GM21717 (cell line): ENCODE data around the gene MORN3.
A peak's percentile ranks its signal among the peaks of the same experiment; 100 is the strongest.
"Not testable (repeated sequence)": the region's sequence is repeated elsewhere in the genome, so short reads cannot be mapped to it uniquely, and the experiment has no call there.

Source experiments
- ATAC-seq: cut with Tn5 transposase; IDR thresholded peaks from one replicate; pipeline ENCODE4 v1.9.1; 2021; ENCODE audit warnings: mild to moderate bottlenecking, moderate library complexity; ENCODE audit not compliant: unreplicated experiment

The MORN3 gene, protein sequence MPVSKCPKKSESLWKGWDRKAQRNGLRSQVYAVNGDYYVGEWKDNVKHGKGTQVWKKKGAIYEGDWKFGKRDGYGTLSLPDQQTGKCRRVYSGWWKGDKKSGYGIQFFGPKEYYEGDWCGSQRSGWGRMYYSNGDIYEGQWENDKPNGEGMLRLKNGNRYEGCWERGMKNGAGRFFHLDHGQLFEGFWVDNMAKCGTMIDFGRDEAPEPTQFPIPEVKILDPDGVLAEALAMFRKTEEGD

DNA sequence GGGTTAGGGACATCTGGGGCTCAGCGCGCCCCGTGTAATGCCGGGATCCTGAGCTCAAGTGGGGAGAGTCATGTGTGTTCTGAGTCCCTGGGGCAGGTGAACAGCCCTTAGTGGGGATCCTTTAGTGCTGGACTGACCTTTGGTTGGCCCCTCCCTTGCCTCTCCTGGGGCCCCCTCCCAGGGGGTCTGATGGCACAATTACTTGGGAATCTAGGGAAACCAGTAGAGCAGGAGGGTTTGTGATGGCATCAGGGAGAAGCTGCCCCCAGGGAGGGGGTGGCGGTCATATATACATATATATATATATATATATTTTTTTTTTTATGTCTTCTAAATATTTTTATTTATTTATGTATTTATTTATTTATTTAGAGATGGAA lies at the start of gene MORN3:
Gene MORN3 (minus strand): TSS at position 134 of the 380 bp plus-strand sequence. CDS start 171 bp downstream, outside the sequence.
- ATAC-seq = no peak

DNA sequence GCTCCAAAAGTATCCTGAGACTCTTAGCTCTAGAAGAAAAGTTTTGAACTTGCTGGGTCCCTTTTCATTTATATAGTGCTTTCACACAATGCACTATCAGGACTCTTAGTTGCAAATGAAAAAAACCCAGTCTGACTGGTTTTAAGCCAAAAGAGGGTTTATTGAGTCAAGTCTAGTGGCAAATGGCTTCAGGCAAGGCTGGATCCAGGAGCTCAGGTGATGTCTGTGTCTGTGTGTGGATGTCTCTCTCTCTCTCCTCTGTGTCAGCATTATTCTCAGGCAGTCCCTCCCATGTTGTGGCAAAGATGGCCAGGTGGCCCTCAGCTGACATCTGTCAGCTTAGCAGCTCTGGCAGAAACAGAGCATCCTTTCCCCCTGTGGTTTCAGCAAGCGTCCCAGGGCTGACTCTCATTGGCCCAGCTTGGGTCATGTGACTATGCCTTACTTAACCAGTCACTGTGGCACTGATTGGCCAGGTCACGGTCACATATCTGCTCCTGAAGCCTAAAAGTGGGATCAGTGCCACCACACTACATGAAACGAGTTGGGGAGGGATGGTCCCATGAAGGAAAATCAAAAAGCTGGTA lies 49.3 kb upstream of the MORN3 start:
- no peak for ATAC-seq

DNA sequence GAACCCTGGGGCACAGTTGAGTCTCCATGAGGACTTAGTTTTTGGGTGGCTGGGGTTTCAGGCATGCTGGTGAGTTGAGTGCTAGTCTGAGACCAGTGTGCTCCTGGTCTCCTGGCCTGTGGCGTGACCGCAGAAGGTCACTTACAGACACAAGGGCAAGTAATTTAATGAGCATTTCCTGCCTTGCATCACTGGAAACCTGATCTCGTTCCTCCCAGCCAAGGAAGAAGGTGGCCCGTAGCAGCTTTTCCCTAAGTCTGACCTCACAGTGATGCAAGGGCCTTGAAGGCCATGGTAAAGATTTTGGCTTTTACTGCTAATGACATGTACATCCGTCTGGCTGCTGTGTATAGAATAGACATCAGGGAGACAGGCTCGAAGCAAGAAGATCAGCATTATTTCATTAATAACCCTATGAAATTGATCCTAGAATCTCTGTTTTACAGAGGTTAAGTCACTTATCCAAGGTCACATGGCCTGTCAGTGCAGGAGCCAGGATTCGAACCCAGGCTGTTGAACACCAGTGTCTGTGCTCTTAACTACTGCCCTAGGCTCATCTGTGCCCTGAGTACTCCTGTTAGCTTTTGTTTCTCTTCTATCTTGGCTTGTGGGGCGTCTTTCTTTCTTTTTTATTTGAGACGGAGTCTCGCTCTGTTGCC lies 47.7 kb upstream of the MORN3 start:
- no peak for ATAC-seq

DNA sequence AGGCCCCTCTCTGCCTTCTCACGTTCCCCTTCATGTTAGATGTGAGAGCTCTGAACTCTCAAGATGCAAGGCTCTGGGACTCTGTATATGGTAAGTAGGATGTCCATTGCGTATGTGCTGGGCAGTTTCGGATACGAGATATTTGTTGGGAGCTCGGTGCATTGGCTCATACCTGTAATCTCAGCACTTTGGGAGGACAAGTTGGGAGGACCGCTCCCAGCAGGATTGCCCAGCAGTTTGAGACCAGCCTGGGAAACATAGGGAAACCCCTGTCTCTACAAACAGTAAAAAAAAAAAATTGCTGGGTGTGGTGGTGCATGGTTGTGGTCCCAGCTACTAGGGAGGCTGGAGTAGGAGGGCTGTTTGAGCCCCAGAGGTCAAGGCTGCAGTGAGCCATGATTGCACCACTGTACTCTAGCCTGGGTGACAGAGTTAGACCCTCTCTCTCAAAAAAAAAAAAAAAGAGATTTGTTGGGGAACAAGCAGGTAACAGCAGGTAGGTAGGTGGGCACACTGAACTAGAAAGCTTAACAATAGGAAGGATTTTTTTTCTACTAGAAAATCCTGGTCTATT lies 46.5 kb upstream of the MORN3 start:
- no peak for ATAC-seq

DNA sequence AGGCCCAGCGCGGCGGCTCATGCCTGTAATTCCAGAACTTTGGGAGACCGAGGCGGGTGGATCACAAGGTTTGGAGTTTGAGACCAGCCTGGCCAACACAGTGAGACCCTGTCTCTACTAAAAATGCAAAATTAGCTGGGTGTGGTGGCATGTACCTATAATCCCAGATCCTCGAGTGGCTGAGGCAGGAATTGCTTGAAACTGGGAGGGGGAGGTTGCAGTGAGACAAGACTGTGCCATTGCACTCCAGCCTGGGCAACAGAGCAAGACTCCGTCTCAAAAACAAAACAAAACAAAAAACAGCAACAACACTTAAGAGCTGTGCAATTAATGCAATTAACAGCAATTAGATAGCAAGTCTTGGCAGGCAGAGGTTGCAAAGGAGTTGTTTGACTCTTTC lies 45.6 kb upstream of the MORN3 start:
- not testable (repeated sequence) for ATAC-seq

DNA sequence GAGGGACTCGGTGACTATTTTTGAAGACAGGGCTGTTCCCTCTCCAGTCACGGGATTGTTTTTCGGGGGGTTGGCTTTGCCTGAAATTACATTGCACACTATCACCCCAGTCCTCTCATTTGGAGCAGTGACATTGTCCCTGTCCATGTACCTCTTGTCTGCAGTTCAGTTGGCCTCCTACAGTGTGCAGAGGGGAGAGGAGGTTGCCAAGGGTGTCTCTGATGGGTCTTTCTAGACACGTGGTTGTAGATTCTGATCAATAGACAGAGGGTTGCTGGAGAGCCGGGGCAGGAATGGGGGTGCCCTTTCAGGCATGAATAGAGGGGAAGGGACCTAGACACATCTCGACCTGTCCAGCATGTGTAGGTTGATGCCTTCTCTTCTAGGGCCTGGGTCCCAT lies 44.3 kb upstream of the MORN3 start:
- ATAC-seq = no peak

DNA sequence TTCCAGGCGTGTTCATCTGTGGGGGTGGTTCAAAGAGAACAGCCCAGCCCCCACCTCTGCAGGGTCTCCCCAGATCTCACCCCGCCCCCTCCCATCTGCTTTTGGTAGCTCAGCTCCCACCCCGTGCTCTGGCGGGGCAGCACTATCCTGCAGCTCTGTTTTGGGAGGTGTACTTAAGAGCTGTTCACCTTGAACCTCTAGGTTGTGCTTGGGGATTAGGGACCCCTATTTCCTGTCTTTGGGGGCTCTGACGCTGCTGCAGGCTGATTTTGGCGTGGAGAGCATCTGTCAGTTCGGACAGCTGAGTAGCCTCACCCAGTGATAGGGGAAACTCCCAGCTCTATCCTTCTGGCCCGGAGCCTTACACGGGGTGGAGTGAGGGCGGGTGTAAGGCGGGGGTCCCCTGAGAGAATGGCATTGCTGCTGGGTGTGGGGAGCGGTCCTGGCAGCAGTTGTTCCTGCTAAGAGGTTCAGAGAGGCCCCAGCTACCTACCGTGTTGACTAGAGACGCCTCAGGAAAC lies 43.9 kb upstream of the MORN3 start:
- peak; percentile 3 for ATAC-seq

DNA sequence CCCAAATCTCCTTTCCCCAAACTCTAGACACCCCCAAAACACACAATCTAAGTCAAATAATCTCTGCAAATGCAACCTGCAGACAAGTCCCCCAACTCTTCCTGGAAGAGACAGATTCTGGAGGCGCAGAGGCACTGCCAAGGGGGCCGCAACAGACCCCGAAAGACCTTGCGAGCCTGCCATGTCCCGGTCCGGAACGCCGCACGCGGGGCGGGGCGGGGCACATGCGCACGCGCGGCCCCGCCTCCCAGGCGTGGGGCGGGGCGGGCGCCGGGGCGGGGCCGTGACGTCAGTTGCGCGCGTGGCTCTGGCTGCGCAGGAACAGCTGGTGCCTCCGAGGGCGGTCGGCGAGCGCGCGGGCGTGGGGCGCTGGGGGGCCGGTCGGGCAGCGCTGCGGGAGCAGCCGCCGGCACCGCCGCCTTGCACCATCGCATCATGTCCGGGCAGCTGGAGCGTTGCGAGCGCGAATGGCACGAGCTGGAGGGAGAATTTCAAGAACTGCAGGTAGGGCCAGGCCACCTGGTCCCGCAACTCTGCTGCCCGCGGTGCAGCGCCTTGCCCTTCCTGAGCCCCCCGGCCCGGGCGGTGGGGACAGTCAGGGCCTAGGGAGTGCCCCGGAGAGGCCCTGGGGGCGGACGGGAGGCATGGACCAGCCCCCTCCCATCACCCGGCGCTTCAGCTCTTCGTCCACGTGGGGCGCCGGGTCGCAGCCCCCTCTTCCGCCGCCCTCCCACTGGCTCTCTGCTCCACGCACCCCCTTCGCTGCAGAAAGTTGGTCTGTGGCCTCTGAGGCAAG lies 43.2 kb upstream of the MORN3 start, which contains the start of gene TMEM120B:
Gene TMEM120B (plus strand): TSS at position 292 of the 796 bp plus-strand sequence. CDS start 144 bp downstream, at position 436.
- ATAC-seq = peak; percentile 65

DNA sequence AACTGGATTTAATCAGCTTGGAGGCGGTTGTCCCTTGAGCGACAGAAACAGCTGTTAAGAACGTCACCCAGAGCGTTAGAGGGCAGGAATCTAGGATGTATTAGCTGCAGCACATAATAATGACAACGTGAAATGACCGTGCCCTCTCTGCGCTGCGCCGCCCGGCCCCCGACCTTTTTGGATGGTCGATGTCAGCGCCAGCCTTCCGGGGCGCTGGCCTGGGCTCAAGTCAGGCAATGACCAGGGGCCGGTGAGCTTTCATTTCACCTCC lies 42.7 kb upstream of the MORN3 start:
- peak; percentile 33 for ATAC-seq

DNA sequence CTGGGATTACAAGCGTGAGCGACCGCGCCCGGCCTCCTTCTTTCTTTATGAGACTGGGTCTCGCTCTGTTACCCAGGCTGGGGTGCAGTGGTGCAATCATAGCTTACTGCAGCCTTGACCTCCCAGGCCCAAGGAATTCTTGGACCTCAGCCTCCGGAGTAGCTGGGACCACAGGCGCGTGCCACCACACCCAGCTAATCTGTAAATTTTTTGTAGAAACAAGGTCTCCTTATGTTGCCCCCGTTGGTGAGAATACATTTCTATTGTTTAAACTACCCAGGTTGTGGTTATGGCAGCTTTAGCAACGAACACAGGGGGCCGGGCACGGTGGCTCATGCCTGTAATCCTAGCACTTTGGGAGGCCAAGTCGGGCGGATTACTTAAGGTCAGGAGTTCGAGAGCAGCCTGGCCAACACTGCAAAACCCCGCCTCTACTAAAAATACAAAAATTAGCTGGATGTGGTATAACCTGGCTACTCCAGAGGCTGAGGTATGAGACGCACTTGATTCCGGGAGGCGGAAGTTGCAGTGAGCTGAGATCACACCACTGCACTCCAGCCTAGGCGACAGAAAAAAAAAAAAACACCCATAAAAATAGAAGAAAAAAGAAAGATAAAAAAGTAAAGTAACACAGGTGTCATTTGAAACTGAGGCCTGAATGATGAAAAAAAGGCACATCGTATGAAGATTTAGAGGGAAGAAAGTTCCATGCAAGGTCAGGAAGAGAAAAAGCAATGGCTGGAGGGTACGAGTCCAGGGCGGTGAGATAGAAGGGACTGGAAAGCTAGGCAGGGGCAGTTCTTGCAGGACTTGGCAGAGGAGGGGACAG lies 42.1 kb upstream of the MORN3 start:
- ATAC-seq = no peak

DNA sequence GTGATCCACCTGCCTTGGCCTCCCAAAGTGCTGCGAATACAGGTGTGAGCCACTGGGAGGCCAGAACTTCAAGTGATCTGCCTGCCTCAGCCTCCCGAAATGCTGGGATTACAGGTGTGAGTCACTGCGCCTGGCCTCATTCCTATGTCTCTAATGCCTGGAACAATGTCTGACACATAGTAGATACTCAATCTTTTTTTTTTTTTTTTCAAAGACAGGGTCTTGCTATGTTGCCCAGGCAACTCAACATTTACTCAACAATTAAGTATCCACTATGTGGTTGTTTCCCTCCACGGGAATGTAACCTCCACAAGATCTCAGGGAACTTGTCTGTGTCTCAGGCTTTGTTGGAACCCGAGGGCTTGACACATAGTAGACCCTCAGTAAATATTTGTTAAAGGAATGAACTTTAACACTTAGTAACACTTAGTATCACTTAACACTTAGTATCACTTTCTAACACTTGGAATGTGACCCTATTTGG lies 40.1 kb upstream of the MORN3 start:
- no peak for ATAC-seq

DNA sequence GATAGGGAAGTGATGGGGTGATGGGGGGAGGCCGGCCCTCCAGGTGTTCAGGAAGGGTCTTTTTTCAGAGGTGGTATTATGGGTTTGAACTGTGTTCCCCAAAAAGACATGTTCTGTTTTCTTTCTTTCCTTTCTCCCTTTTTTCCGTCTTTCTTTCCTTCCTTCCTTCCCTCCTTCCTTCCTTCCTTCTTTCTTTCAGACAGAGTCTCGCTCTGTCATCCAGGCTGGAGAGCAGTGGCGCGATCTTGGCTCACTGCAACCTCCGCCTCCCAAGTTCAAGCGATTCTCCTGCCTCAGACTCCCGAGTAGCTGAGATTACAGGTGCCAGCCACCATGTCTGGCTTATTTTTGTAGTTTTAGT lies 39.6 kb upstream of the MORN3 start:
- not testable (repeated sequence) for ATAC-seq

DNA sequence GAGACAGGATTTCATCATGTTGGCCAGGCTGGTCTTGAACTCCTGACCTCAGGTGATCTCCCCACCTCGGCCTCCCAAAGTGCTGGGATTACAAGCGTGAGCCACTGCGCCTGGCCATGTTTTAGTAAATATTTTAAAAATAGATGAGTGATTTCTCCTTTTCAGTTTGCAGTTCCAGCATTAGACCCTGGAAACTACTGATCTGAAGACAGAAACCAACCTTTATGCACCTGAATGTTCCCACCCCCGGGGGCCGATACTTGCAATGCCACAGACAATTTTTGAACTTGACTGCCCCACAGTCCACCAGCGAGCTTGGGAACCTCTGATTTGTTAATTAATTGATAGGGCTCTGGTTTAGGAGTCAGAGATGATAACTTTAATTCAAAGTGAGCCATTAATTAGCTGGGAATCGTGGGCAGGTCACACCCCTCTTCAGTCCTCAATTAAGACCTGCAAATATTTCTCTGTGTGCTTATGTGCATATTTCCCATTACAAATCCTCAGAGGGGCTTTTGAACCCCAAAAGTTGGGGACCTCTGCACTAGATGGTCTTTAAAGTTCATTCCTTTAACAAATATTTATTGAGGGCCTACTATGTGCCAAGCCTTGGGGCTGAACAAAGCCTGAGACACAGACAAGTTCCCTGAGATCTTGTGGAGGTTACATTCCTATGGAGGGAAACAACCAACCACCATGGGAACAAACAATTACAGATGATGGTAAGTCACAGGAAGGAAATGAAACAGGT lies 39.0 kb upstream of the MORN3 start:
- no peak for ATAC-seq

DNA sequence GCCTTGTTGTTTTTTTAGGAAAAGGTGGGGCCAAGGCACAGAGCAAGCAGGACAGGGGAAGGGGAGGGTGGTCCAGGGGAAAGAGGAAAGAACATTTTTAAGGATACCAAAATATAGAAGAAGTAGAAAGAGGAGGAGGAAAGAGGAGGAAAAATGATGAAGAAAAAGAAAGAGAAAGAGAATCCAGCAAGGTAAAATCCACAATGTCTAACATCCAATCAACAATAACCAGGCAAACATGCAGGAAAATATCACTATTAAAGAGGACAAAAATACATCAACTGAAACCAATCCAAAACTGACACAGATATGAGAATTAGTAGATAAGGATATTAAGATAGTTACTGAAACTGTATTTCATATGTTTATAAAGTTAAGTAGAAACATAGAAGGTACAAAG lies 36.1 kb upstream of the MORN3 start:
- ATAC-seq = no peak

DNA sequence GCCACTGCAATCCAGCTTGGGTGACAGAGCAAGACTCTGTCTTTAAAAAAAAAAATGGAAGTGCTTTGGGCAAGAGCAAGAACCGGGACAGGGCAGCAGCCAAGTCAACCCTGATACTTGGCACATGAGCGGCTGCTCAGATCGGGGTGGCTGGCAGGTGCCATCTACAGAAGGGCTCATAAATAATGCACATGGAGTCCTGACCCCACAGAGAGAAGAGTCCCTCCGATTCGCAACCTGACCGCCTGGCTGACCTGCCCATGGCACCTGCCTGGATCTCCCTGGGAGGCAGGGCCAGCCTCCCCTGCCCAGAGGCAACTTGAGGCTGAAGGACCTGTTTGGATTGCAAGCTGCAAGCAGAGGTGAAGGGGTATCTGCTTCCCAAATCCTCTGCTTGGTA lies 33.5 kb upstream of the MORN3 start:
- no peak for ATAC-seq

DNA sequence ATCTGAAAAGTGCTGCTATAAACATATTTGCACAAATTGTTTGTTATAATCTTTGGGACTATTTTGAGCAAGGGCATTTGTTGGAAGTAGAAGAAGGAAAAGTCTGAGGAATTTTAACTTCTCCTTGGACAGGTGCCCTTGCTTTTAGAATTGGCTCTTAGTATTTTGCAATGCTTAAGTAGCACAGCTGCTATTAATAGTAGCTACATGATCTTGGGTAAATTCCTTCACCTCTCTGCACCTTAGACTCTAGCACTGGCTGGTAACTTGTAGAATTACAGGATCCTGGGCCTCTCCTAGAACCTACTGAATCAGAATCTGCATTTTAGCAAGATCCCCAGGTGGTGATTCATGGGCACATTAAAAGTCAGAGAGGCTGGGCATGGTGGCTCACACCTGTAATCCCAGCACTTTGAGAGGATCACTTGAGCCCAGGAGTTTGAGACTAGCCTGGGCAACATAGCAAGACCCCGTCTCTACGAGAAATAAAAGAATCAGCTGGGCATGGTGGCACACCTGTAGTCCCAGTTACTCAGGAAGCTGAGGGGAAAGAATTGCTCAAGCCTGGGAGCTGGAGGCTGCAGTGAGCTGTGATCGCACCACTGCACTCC lies 32.3 kb upstream of the MORN3 start:
- no peak for ATAC-seq

DNA sequence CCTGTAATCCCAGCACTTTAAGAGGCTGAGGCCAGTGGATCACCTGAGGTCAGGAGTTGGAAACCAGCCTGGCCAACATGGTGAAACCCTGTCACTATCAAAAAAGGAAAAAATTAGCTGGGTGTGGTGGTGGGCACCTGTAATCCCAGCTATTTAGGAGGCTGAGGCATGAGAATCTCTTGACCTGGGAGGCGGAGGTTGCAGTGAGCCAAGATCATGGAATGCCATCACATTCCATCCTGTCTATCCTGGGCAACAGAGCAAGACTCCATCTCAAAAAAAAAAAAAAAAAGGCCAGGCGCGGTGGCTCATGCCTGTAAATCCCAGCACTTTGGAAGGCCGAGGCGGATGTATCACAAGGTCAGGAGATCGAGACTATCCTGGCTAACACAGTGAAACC lies 28.4 kb upstream of the MORN3 start:
- ATAC-seq = not testable (repeated sequence)

DNA sequence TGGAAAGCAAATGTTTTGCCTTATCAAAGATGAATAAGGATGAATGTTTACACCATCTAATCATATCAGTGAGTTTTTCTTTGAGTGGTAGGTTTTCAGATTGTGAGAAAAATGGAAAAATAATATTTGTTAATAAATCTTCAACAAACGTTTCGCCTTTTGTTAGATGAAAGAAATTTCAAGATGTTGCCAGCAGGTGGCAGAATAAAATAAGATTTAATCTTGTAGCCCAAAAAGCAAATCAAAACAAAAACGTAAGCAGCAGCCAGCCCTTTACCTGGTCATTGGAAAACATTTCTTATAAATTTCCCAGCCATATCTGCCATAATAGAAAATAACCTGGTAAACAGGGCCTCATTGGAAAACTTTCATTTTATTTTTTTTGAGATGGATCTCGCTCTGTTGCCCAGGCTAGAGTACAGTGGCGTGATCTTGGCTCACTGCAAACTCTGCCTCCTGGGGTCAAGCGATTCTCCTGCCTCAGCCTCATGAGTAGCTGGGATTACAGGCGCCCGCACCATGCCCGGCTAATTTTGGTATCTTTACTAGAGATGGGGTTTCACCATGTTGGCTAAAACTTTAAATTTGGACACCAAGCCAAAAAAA lies 27.7 kb upstream of the MORN3 start:
- ATAC-seq = no peak
